ENCODE results near the gene NFIX. TPM values are rescaled to one million over a fixed set of nuclear protein-coding genes. Genes with fewer than 3 reads are reported as not detected.

Gene NFIX
- total and polyA plus RNA-seq, 2 donors from 2014 or later: 4.3 to 65.0 TPM

GRCh38 chr19:13062317-13062716 lies 67.0 kb downstream of the NFIX start:
- FAIRE-seq (no peak), DNase-seq (no peak)
- Histone ChIP-seq H3K36me3 (ENCODE audit: control insufficient read depth in 2 of 3, insufficient read depth in 3 of 3, low read length in 3 of 3) (no peaks in the 10 kb centered on the region), H3K4me3 (ENCODE audit: low read length in 3 of 3) (no peak overlapping the region), H3K27me3 (ENCODE audit: control insufficient read depth, insufficient read depth, low read length) (peaks cover 6% of the 10 kb centered on the region), H3K27ac (ENCODE audit: low read depth in 2 of 2, low read length in 2 of 2) (no peak overlapping the region), H3K4me1 (ENCODE audit: control insufficient read depth in 2 of 3, insufficient read depth in 2 of 3, low read depth in 1 of 3, low read length in 3 of 3) (peaks cover 0 to 22% (median 2%) of the 10 kb centered on the region in 3 donors), H3K9ac (ENCODE audit: low read length in 3 of 3) (no peak overlapping the region), H3K9me3 (ENCODE audit: control insufficient read depth in 2 of 3, insufficient read depth in 1 of 3, low read length in 3 of 3) (no peaks in the 10 kb centered on the region)
- intact Hi-C loops (cut with DNase I): loop anchor here (10.0 kb wide), 1 partner anchor 88 kb away; no protein-coding TSS in a partner anchor
- TF ChIP-seq, protein P1, sequence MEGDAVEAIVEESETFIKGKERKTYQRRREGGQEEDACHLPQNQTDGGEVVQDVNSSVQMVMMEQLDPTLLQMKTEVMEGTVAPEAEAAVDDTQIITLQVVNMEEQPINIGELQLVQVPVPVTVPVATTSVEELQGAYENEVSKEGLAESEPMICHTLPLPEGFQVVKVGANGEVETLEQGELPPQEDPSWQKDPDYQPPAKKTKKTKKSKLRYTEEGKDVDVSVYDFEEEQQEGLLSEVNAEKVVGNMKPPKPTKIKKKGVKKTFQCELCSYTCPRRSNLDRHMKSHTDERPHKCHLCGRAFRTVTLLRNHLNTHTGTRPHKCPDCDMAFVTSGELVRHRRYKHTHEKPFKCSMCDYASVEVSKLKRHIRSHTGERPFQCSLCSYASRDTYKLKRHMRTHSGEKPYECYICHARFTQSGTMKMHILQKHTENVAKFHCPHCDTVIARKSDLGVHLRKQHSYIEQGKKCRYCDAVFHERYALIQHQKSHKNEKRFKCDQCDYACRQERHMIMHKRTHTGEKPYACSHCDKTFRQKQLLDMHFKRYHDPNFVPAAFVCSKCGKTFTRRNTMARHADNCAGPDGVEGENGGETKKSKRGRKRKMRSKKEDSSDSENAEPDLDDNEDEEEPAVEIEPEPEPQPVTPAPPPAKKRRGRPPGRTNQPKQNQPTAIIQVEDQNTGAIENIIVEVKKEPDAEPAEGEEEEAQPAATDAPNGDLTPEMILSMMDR (IDR thresholded peaks at IDR 0.05; ENCODE audit: borderline replicate concordance, extremely low read depth, insufficient read depth): no peak

- intact Hi-C loops (cut with DNase I): loop anchor here (10.0 kb wide), 1 partner anchor 89 kb away; no protein-coding TSS in a partner anchor
- Histone ChIP-seq H3K9me3 (ENCODE audit: control insufficient read depth in 2 of 3, insufficient read depth in 1 of 3, low read length in 3 of 3) (no peaks in the 10 kb centered on the region), H3K27me3 (ENCODE audit: control insufficient read depth, insufficient read depth, low read length) (peaks cover 6% of the 10 kb centered on the region), H3K27ac (ENCODE audit: low read depth in 2 of 2, low read length in 2 of 2) (peak overlapping the region in 1 of 2 donors; percentile 19), H3K4me3 (ENCODE audit: low read length in 3 of 3) (no peak overlapping the region), H3K4me1 (ENCODE audit: control insufficient read depth in 2 of 3, insufficient read depth in 2 of 3, low read depth in 1 of 3, low read length in 3 of 3) (peaks cover 0 to 27% (median 4%) of the 10 kb centered on the region in 3 donors), H3K9ac (ENCODE audit: low read length in 3 of 3) (no peak overlapping the region), H3K36me3 (ENCODE audit: control insufficient read depth in 2 of 3, insufficient read depth in 3 of 3, low read length in 3 of 3) (no peaks in the 10 kb centered on the region)
- DNase-seq (no peak), FAIRE-seq (no peak)
- TF ChIP-seq, protein P1 (IDR thresholded peaks at IDR 0.05; ENCODE audit: borderline replicate concordance, extremely low read depth, insufficient read depth): no peak
Measured at GRCh38 chr19:13063461-13064091, 68.3 kb downstream of the NFIX start.

DNA sequence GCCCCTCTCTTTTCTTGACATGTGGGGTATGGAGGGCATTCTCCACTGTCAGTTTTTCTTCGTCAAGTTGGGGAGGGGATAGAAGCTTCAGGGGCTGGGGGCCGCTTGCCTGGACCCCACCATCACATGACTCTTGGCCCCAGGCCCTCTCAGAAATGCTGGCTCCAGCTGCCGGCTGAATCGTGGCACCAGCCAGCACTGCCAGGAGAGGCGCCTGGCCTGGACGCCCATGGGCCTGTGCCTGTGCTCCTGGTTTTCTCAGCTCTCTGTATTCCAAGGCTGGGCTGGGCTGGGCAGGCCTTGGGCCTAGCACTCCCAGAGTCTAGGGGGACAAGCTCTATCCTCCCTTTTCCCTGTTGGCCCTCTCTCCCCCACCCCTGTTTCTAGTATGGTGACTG lies 68.8 kb downstream of the NFIX start:
- TF ChIP-seq, protein P1 (IDR thresholded peaks at IDR 0.05; ENCODE audit: borderline replicate concordance, extremely low read depth, insufficient read depth): no peak
- H3K4me3 ChIP-seq (ENCODE audit: low read length in 3 of 3): no peak overlapping the region
- intact Hi-C loops (cut with DNase I): loop anchor here (10.0 kb wide), 1 partner anchor 89 kb away; no protein-coding TSS in a partner anchor
- H3K36me3 ChIP-seq (ENCODE audit: control insufficient read depth in 2 of 3, insufficient read depth in 3 of 3, low read length in 3 of 3): no peaks in the 10 kb centered on the region
- FAIRE-seq: no peak
- H3K9ac ChIP-seq (ENCODE audit: low read length in 3 of 3): no peak overlapping the region
- H3K27me3 ChIP-seq (ENCODE audit: control insufficient read depth, insufficient read depth, low read length): peaks cover 6% of the 10 kb centered on the region
- DNase-seq: no peak
- H3K27ac ChIP-seq (ENCODE audit: low read depth in 2 of 2, low read length in 2 of 2): peak overlapping the region in 1 of 2 donors; percentile 19
- H3K4me1 ChIP-seq (ENCODE audit: control insufficient read depth in 2 of 3, insufficient read depth in 2 of 3, low read depth in 1 of 3, low read length in 3 of 3): peaks cover 0 to 27% (median 4%) of the 10 kb centered on the region in 3 donors
- H3K9me3 ChIP-seq (ENCODE audit: control insufficient read depth in 2 of 3, insufficient read depth in 1 of 3, low read length in 3 of 3): no peaks in the 10 kb centered on the region
